Left renal cortex interstitium (tissue), 4 donors: ENCODE data around the gene SORL1. TPM values are rescaled to one million over a fixed set of nuclear protein-coding genes. Genes with fewer than 3 reads are reported as not detected.
"Not testable (repeated sequence)": the region's sequence is repeated elsewhere in the genome, so short reads cannot be mapped to it uniquely, and the experiment has no call there.

Experiments used
- DNase-seq, 4 donors: peaks; one replicate each; pipeline ENCODE4 v3.0.0-alpha.2; 2013; ENCODE audit warnings: low read depth in 4 of 4, low spot score in 2 of 4, missing footprints in 1 of 4
- polyA plus RNA-seq, 4 donors: library from polyadenylated mRNA; unstranded; fragments of 120-200 nt; gene quantifications; one replicate each; pipeline ENCODE4 v1.2.1, GENCODE V29; 2013; ENCODE audit not compliant: insufficient read length in 4 of 4

SORL1 gene, protein sequence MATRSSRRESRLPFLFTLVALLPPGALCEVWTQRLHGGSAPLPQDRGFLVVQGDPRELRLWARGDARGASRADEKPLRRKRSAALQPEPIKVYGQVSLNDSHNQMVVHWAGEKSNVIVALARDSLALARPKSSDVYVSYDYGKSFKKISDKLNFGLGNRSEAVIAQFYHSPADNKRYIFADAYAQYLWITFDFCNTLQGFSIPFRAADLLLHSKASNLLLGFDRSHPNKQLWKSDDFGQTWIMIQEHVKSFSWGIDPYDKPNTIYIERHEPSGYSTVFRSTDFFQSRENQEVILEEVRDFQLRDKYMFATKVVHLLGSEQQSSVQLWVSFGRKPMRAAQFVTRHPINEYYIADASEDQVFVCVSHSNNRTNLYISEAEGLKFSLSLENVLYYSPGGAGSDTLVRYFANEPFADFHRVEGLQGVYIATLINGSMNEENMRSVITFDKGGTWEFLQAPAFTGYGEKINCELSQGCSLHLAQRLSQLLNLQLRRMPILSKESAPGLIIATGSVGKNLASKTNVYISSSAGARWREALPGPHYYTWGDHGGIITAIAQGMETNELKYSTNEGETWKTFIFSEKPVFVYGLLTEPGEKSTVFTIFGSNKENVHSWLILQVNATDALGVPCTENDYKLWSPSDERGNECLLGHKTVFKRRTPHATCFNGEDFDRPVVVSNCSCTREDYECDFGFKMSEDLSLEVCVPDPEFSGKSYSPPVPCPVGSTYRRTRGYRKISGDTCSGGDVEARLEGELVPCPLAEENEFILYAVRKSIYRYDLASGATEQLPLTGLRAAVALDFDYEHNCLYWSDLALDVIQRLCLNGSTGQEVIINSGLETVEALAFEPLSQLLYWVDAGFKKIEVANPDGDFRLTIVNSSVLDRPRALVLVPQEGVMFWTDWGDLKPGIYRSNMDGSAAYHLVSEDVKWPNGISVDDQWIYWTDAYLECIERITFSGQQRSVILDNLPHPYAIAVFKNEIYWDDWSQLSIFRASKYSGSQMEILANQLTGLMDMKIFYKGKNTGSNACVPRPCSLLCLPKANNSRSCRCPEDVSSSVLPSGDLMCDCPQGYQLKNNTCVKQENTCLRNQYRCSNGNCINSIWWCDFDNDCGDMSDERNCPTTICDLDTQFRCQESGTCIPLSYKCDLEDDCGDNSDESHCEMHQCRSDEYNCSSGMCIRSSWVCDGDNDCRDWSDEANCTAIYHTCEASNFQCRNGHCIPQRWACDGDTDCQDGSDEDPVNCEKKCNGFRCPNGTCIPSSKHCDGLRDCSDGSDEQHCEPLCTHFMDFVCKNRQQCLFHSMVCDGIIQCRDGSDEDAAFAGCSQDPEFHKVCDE (N-terminal part only)
- polyA plus RNA-seq, result 10 to 100 TPM; 28.7 to 57.9 (median 35.7) TPM

GRCh38 chr11:121451986-121452608, at the start of gene SORL1:
SORL1 (plus strand) TSS chr11:121452314; CDS start chr11:121452332, 18 bp downstream.
- peak in 2 of 4 donors; percentile 72 to 76 for DNase-seq

- DNase-seq, result no peak
These were observed 46.5 kb upstream of the SORL1 start for GRCh38 chr11:121405646-121406045.

DNA sequence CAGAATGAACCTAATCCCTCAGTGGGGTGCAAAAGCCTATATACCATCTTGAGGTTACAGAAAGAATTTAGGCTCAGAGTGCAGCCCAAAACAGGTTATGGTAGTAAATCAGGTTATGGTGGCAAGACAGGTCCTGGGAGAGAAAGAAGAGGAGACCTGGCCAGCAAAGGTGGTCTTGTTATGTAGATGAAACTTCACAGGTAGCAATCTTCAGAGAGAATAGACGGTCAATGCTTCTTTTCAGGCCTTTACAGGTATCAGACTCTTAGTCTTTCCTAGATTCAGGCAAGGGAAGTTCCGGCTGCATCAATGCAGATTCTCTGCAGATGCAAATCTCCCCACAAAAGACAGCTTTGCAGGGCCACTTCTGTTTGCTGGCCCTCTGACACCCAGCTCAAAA, 45.8 kb upstream of the SORL1 start:
- DNase-seq, result no peak

GRCh38 chr11:121408830-121409229, 43.3 kb upstream of the SORL1 start:
- DNase-seq, result no peak

DNA sequence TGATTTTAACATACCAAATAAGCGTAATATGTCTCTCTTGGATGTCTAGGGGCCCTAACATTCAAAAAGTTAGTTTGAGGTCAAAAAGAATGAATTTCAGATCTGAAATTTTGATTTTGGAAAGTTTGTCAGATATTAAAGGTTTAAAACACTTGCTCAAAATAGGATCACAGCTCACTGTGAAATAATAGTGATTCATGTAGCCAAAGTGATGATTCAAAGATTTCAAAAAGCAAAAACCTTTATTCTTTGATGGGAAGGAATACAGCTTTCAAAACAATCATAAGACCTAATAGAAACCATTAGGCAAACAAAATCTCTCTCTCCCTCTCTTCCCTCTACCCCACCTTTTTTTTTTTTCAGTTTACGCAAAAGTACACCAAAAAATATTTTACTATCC, 42.1 kb upstream of the SORL1 start:
- DNase-seq, result not testable (repeated sequence)

DNA sequence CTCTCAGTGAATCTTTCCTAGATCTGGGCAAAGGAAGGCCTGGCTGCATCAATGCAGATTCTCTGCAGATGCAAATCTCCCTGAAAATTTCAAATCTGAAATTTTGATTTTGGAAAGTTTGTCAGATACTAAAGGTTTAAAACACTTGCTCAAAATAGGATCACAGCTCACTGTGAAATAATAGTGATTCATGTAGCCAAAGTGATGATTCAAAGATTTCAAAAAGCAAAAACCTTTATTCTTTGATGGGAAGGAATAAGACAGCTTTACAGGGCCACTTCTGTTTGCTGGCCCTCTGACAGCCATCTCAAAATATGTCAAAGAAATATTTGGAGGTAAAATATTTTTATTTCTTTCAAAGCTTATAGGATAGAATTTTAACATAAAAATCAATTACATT, 40.8 kb upstream of the SORL1 start:
- not testable (repeated sequence) for DNase-seq

DNA sequence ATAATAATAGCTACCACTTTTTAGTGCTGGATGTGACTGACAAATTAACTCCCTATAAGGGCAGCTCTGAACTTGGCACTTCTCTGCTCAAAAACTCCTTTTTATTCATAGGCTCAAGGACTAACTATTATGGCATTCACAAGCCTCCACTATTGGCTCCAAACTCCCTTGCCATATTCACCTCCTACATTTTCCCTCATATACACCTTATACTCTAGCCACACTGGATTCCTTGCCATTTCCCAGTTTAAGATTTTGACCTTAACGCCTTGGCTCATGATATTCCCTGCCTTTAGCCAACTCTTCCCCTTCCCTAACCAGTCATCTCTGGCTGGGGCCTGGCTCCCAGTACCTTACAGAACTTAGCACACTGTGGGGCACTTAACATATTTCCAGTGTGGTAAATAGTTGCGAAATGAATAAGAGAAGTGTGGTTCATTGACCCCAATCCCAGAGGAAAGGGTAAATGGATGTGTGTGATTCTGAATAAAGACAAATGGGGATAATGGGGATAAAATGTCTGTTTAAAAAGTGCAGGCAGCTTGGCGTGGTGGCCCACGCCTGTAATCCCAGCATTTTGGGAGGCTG, 40.0 kb upstream of the SORL1 start:
- no peak for DNase-seq

DNA sequence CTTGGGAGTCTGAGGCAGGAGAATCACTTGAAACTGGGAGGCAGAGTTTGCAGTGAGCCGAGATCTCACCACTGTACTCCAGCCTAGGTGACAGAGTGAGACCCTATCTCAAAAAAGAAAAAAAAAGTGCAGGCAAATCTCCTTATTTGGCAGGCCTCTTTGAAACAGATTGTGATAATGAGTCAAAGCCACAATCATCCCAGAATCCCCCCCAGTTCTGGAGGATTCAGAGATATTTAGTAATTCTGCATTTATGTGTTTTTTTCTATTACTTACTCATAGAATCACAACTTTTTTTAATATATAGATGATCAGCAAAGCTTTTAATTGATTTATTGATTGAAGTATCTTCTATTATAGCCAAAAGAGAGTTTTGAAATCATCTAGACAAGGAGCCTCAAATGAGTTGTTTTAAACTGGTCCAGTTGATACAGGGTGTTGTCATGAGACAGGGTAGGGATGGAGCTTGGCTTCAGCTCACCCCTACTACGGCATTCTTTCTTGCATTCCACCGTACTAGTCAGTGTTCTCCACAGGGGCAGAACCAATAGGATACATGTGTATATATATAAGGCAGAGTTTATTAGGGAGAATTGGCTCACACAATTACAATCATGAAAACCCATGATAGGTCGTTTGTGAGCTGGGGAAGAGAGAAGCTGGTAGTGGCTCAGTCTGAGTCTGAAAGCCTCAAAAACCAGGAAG, 39.3 kb upstream of the SORL1 start:
- DNase-seq, result no peak

DNA sequence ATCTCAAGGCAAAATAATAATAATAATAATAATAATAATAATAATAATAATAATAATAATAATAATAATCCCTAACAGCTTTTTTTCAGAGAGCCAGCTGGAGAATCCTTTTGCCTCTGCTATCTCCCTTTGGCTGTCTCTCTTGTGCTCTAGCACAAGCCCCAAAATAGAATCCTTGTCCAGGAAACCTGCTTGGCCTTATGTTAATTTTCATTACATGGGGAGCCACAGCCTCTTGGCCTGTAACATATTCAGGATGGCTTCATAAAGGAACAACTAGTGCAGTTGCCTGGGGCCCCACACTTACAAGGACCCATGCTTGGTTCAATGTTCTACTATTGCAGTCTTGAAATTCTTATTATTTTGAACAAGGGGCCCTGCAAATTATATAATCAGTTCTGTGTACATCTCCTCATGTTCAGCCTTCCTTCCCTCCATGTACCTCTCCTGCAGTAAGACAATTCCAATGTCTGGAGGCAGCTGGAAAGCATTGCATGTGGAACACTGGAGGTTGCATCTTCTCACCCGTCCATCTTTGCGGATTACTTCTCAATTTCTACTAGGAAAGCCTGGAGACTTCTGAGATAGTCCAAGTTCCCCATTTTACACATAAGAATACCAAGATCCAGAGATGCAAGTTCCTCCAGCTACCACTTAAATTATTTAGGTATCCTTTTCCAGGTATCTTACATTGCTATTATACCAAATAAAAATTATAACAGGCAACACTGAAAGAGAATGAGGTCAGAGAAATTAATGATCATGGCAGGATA, 37.8 kb upstream of the SORL1 start:
- no peak for DNase-seq

GRCh38 chr11:121415856-121416255, 36.3 kb upstream of the SORL1 start:
- no peak for DNase-seq

GRCh38 chr11:121417055-121417551, 35.0 kb upstream of the SORL1 start:
- no peak for DNase-seq

- DNase-seq, result no peak
These were observed 34.5 kb upstream of the SORL1 start for GRCh38 chr11:121417607-121418006.

GRCh38 chr11:121418625-121419114, 33.4 kb upstream of the SORL1 start:
- no peak for DNase-seq

DNA sequence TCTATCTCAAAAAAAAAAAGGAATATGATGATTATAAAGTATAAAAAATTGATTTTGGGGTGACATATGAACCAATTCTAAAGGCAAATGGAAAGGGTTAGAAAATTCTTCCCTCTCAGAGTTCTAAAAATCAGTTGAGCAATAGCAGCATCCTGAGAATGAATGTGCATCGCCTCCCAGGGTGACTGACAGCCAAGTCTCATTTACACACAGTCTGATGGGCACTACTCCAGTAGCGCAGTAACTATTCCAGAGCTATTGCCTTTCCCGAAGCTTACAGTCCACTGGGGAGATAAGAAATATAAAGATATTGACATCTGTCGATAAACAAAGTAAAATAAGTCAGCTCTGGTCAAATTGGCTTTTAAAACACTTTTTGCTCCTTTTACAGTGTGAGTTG, 32.3 kb upstream of the SORL1 start:
- DNase-seq, result no peak

DNA sequence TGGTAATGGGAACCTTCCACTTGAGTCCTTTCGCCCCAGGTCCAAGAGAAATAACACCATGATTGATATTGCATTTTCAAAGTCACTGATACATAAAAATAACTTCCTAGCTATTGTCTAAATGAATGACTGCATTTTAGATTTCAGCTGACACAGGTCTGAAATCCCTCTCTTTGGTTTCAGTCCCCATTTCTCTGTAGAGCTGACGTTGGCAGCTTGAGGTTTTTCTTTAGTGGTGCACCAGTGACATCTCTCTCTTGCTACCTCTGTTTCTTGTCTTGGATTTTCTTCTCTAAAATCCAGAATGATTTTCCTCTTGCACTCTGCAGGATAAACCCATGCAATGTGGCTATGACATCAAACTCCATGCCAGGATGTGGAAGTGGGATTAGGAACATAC, 31.7 kb upstream of the SORL1 start:
- DNase-seq, result no peak

DNA sequence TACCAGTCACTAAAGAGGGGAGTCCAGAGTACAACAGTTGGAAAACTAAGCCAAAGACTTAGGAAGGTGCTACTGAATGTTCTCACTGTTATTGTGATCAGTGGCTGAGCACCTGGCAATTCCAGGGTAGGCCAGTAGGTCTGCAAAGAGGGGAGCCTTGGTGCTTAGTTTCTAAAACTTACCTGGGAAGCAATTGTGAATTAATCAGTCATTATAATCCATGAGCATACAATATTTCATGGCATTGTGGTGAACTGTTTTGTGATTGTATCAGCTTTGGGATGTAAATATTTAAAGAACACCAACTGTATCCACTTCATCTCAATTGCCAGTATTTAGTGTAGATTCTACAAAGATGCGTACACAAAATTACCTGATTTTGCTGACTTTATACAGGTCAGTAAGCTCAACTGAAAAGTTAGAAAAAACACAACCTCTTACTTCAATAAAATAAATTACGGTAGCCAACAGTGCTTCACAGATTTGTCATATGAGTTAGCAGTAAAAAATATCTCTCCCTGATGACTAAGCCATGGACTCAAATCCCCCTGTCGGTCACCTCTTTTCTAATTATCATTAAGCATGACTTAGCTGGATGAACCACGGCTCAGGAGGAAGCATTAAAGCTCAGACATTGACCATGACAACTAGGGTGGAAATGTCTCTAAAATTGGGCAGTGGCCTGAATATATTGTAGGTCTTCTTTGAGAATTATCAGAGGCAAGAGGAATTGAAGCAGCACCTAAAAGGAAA, 30.8 kb upstream of the SORL1 start:
- DNase-seq, result no peak

DNA sequence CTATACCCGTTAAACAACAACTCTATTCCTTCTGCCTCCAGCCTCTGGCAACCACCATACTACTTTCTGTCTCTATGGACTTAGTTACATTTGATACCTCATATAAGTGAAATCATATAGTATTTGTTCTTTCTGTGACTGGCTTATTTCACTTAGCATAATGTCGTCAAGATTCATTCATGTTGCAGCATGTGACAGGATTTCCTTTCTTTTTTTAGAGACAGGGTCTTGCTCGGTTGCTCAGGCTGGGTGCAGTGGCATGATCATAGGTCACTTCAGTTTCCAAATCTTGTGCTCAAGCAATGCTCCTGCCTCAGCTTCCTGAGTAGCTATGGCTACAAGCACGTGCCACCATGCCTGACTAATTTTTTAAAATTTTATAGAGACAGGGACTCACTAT, 29.4 kb upstream of the SORL1 start:
- DNase-seq, result no peak
